Kidney (tissue), 14 donors: ENCODE results near the gene FAT2. TPM values are rescaled to one million over a fixed set of nuclear protein-coding genes. Genes with fewer than 3 reads are reported as not detected.

Experiments used
- DNase-seq, 5 donors: peaks; one replicate each; pipeline ENCODE4 v3.0.0-alpha.2; 2013 to 2020
- FAIRE-seq: peaks from 2 replicates; lab custom pipeline; 2012; peaks lifted over from hg19 to GRCh38; lab: Jason Lieb, UNC
- H3K27ac ChIP-seq, 2 donors: one replicate each; pipeline ENCODE4 v1.7.0; 2013; ENCODE audit warnings: low read depth in 2 of 2, low read length in 2 of 2, inconsistent platforms in 1 of 2
- H3K27me3 ChIP-seq: one replicate; pipeline ENCODE4 v1.7.1; 2013; ENCODE audit warnings: low read length, inconsistent platforms; ENCODE audit not compliant: control insufficient read depth, insufficient read depth
- H3K36me3 ChIP-seq, 3 donors: one replicate each; pipeline versions ENCODE4 v1.7.0 to v1.7.1; 2013; ENCODE audit warnings: low read length in 3 of 3, control low read depth in 1 of 3, inconsistent platforms in 1 of 3; ENCODE audit not compliant: insufficient read depth in 3 of 3, control insufficient read depth in 2 of 3
- H3K4me1 ChIP-seq, 3 donors: one replicate each; pipeline versions ENCODE4 v1.7.0 to v1.7.1; 2013; ENCODE audit warnings: low read length in 3 of 3, inconsistent platforms in 1 of 3, low read depth in 1 of 3; ENCODE audit not compliant: control insufficient read depth in 2 of 3, insufficient read depth in 2 of 3
- H3K4me3 ChIP-seq, 3 donors: one replicate each; pipeline versions ENCODE4 v1.7.0 to v1.8.1; 2013; ENCODE audit warnings: low read length in 3 of 3, control low read depth in 1 of 3, inconsistent platforms in 1 of 3
- H3K9ac ChIP-seq, 3 donors: one replicate each; pipeline versions ENCODE4 v1.7.0 to v1.7.1; 2013; ENCODE audit warnings: low read length in 3 of 3, control low read depth in 1 of 3, inconsistent platforms in 1 of 3
- H3K9me3 ChIP-seq, 3 donors: one replicate each; pipeline versions ENCODE4 v1.7.0 to v1.7.1; 2013; ENCODE audit warnings: low read length in 3 of 3, control low read depth in 1 of 3, inconsistent platforms in 1 of 3; ENCODE audit not compliant: control insufficient read depth in 2 of 3, insufficient read depth in 1 of 3
- intact Hi-C: fragments of 100-400 bp; cut with DNase I; formaldehyde crosslinking; loops from one replicate; pipeline ENCODE4 v1.11.1; 2022
- polyA plus RNA-seq: library from polyadenylated mRNA; stranded (reverse); fragments of 350-450 nt; fragmentation: Illumina TruSeq; extraction: RNeasy Lipid Tissue Mini Kit (QIAGEN cat#74804); gene quantifications from one replicate; pipeline ENCODE4 v1.2.3, GENCODE V29; 2014; ENCODE audit warnings: low read depth, low replicate concordance; ENCODE audit not compliant: insufficient read depth
- total RNA-seq: library from RNA; stranded (reverse); fragmentation: NEBNext Ultra II Directional; extraction: Animal tissue kit (Norgen Biotek cat#: 25700); gene quantifications from one replicate; pipeline ENCODE4 v1.2.1, GENCODE V29; 2021
- TF ChIP-seq, protein P1 (sequence below): IDR thresholded peaks from 3 replicates; pipeline ENCODE4 v1.5.1; 2012; ENCODE audit warnings: mild to moderate bottlenecking, moderate library complexity, borderline replicate concordance; ENCODE audit not compliant: insufficient read depth; ENCODE audit errors: extremely low read depth
- donor health status: control.
- donor health status: control.
- donor health status: control.
- donor health status: control.
- donor health status: control.
- donor health status: DM: yes; HTN: yes; CAD: no.
- donor health status: Normal renal cell carcinoma (clear cell type).

FAT2 gene
- total and polyA plus RNA-seq, 2 donors from 2014 or later, result 0.13 to 0.37 TPM

DNA sequence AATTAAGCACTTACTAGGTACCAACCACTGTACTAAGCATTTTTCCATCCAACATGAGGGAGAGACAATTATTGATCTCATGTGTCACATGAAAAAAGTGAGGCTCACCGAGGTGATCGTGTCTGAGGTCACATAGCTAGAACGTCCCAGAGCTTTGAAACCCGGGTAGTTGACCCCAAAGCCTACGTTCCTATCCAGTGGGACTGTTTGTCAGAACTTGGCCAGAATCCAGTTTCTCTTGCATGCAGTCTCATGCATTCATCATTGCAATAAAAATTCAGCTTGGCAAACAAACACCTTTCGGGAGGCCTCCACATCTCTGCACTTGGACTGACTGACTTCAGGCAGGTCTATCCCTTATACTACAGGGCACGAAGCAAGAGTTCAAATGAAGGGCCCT is 23.4 kb upstream of the FAT2 start:
- Histone ChIP-seq H3K27me3 (no peaks in the 10 kb centered on the region), H3K9me3 (no peaks in the 10 kb centered on the region), H3K9ac (no peak overlapping the region), H3K36me3 (no peaks in the 10 kb centered on the region), H3K4me3 (no peak overlapping the region), H3K27ac (no peak overlapping the region), H3K4me1 (no peaks in the 10 kb centered on the region)
- intact Hi-C loops, result no loop called here
- FAIRE-seq, result no peak
- DNase-seq, result no peak
- TF ChIP-seq, protein P1, sequence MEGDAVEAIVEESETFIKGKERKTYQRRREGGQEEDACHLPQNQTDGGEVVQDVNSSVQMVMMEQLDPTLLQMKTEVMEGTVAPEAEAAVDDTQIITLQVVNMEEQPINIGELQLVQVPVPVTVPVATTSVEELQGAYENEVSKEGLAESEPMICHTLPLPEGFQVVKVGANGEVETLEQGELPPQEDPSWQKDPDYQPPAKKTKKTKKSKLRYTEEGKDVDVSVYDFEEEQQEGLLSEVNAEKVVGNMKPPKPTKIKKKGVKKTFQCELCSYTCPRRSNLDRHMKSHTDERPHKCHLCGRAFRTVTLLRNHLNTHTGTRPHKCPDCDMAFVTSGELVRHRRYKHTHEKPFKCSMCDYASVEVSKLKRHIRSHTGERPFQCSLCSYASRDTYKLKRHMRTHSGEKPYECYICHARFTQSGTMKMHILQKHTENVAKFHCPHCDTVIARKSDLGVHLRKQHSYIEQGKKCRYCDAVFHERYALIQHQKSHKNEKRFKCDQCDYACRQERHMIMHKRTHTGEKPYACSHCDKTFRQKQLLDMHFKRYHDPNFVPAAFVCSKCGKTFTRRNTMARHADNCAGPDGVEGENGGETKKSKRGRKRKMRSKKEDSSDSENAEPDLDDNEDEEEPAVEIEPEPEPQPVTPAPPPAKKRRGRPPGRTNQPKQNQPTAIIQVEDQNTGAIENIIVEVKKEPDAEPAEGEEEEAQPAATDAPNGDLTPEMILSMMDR, result no peak

DNA sequence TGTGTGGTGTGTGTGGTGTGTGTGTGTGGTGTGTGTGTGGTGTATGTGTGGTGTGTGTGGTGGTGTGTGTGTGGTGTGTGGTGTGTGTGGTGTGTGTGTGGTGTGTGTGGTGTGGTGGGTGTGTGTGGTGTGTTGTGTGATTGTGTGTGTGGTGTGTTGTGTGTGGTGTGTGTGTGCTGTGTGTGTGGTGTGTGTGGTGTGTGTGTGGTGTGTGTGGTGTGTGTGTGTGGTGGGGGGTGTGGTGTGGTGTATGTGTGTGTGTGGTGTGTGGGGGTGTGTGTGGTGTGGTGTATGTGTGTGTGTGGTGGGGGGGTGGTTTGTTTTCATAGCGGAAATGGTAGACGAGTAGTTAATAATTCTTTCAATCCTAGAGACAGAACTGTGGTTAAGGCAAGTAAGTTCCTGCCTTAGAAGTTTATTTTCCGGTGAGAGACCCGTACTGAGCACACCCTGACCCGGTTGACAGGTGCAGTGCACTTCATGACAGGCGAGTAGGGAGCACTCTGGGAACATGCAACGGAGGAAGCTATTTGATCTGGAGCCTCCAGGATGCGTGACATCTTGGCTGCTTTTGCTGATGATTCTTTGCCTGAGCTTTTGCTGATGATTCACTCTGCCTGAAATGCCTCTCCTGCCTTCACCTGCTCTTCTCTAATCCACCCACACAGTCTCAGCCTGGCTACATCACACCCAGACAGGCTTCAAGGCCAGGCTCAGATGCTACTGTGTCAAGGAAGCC is 21.7 kb upstream of the FAT2 start:
- FAIRE-seq, result no peak
- intact Hi-C loops, result no loop called here

DNA sequence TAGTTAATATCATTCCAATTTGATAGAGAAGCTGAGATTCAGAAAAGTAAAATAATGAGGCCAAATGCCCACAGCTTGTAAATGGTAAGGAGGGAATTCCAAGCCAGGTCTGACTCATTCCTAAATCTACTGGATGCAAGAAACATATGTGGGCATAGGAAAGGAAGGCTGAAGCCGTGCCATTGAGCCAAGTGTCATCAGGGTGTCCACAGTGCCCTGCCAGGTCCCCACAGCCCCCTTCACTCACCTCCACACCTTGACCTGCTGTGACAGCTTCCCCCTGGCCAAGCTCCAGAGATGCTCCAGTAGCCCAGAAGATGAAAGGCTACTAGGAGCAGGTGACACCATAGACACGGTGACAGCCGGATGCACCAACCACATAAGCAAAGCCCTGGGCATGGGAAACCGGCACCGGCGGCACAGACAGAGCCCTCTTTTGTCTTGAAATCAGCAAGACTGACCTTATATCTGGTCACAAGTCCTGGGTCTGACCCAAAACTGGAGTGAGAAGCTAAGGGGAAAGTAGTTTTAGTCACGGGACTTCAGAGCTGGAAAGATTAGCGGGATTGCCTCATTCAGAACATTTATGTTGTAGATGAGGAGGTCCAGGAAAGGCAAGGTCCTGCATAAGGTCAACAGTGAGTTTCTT is 20.1 kb upstream of the FAT2 start:
- DNase-seq (no peak), FAIRE-seq (no peak)
- Histone ChIP-seq H3K27me3 (no peaks in the 10 kb centered on the region), H3K4me1 (no peaks in the 10 kb centered on the region), H3K27ac (no peak overlapping the region), H3K9ac (no peak overlapping the region), H3K36me3 (no peaks in the 10 kb centered on the region), H3K9me3 (no peaks in the 10 kb centered on the region), H3K4me3 (no peak overlapping the region)
- TF ChIP-seq, protein P1, result no peak
- intact Hi-C loops, result no loop called here

More for the DNA sequence above, 21.7 kb upstream of the FAT2 start:
- Histone ChIP-seq H3K36me3 (no peaks in the 10 kb centered on the region), H3K9me3 (no peaks in the 10 kb centered on the region), H3K9ac (no peak overlapping the region), H3K27ac (no peak overlapping the region), H3K4me1 (no peaks in the 10 kb centered on the region), H3K27me3 (no peaks in the 10 kb centered on the region), H3K4me3 (no peak overlapping the region)
- DNase-seq, result peak in 3 of 5 donors; percentile 33 to 46 (median 43)
- TF ChIP-seq, protein P1, result no peak
